Neuronal stem cell (in vitro differentiated cells): ENCODE data around the gene C4BPA.

ENCODE experiments used
- DNase-seq: peaks from one replicate; pipeline ENCODE4 v3.0.0-alpha.2; 2013; ENCODE audit warnings: low spot score
- H2AFZ ChIP-seq: one replicate; pipeline ENCODE4 v1.6.1; 2013; ENCODE audit warnings: mild to moderate bottlenecking, low read length, inconsistent platforms
- H2AK5ac ChIP-seq: 2 replicates; pipeline ENCODE4 v1.6.1; 2013; ENCODE audit warnings: low read depth, mild to moderate bottlenecking, inconsistent platforms, low read length, moderate library complexity, mixed read lengths
- H2BK120ac ChIP-seq: 2 replicates; pipeline ENCODE4 v1.6.1; 2013; ENCODE audit warnings: low read depth, mild to moderate bottlenecking, inconsistent platforms, low read length, moderate library complexity, mixed read lengths
- H2BK12ac ChIP-seq: one replicate; pipeline ENCODE4 v1.6.1; 2013; ENCODE audit warnings: low read length, inconsistent platforms
- H2BK15ac ChIP-seq: 2 replicates; pipeline ENCODE4 v1.6.1; 2013; ENCODE audit warnings: mild to moderate bottlenecking, low read length, inconsistent platforms, mixed read lengths
- H2BK5ac ChIP-seq: one replicate; pipeline ENCODE4 v1.6.1; 2013; ENCODE audit warnings: inconsistent platforms, mild to moderate bottlenecking, low read length, moderate library complexity
- H3K14ac ChIP-seq: one replicate; pipeline ENCODE4 v1.6.1; 2013; ENCODE audit warnings: low read length, inconsistent platforms
- H3K18ac ChIP-seq: 2 replicates; pipeline ENCODE4 v1.6.1; 2013; ENCODE audit warnings: low read length, inconsistent platforms
- H3K23ac ChIP-seq: 2 replicates; pipeline ENCODE4 v1.6.1; 2013; ENCODE audit warnings: low read depth, mild to moderate bottlenecking, mixed read lengths, low read length, inconsistent platforms; ENCODE audit not compliant: poor library complexity
- H3K27ac ChIP-seq: replicated peaks from 3 replicates; pipeline ENCODE4 v1.5.1; 2013; ENCODE audit warnings: low read length, inconsistent platforms
- H3K27me3 ChIP-seq, 3 experiments: 2 replicates each; pipeline ENCODE4 v1.6.1; 2013; ENCODE audit warnings: low read length in 3 of 3, mild to moderate bottlenecking in 2 of 3, inconsistent platforms in 1 of 3, low read depth in 1 of 3, mixed read lengths in 1 of 3, moderate library complexity in 1 of 3; ENCODE audit not compliant: control insufficient read depth in 3 of 3, insufficient read depth in 3 of 3
- H3K36me3 ChIP-seq, 2 donors: replicated peaks in 1 of 2; 2 replicates each; pipeline ENCODE4 v1.6.1; 2013; ENCODE audit warnings: low read length in 2 of 2; ENCODE audit not compliant: control insufficient read depth in 2 of 2, insufficient read depth in 2 of 2
- H3K4ac ChIP-seq: 2 replicates; pipeline ENCODE4 v1.6.1; 2013; ENCODE audit warnings: inconsistent platforms, mild to moderate bottlenecking, low read length, moderate library complexity
- H3K4me1 ChIP-seq, 2 donors: 1 replicate in 1 of 2; 2 replicates in 1 of 2; pipeline ENCODE4 v1.6.1; 2013; ENCODE audit warnings: low read length in 2 of 2, low read depth in 1 of 2; ENCODE audit not compliant: control insufficient read depth in 2 of 2, insufficient read depth in 1 of 2
- H3K4me2 ChIP-seq: one replicate; pipeline ENCODE4 v1.6.1; 2013; ENCODE audit warnings: mild to moderate bottlenecking, low read length, inconsistent platforms; ENCODE audit not compliant: insufficient read depth, poor library complexity, severe bottlenecking
- H3K4me3 ChIP-seq, 2 donors: 2 replicates each; pipeline ENCODE4 v1.5.1; 2013; ENCODE audit warnings: low read length in 2 of 2, mild to moderate bottlenecking in 2 of 2, inconsistent platforms in 1 of 2, moderate library complexity in 1 of 2
- H3K79me1 ChIP-seq: one replicate; pipeline ENCODE4 v1.6.1; 2013; ENCODE audit warnings: low read depth, mild to moderate bottlenecking, inconsistent platforms, low read length, moderate library complexity
- H3K9ac ChIP-seq: one replicate; pipeline ENCODE4 v1.6.1; 2013; ENCODE audit warnings: mild to moderate bottlenecking, low read depth, low read length, inconsistent platforms; ENCODE audit not compliant: poor library complexity
- H3K9me3 ChIP-seq, 2 donors: replicated peaks in 1 of 2; 2 replicates each; pipeline versions ENCODE3 to v1.6.1; 2013; ENCODE audit warnings: low read length in 2 of 2, mild to moderate bottlenecking in 2 of 2, inconsistent platforms in 1 of 2, low read depth in 1 of 2, mixed read lengths in 1 of 2, moderate library complexity in 1 of 2; ENCODE audit not compliant: control insufficient read depth in 2 of 2, insufficient read depth in 1 of 2
- H4K8ac ChIP-seq: one replicate; pipeline ENCODE4 v1.6.1; 2013; ENCODE audit warnings: low read depth, mild to moderate bottlenecking, inconsistent platforms, low read length, moderate library complexity
- H4K91ac ChIP-seq: one replicate; pipeline ENCODE4 v1.6.1; 2013; ENCODE audit warnings: low read length, low read depth, mild to moderate bottlenecking, inconsistent platforms; ENCODE audit not compliant: poor library complexity
- WGBS, 2 donors: extraction: QIAGEN DNeasy Blood & Tissue Kit; methylation state at CpG; one replicate each; pipeline ENCODE4 v1.1.7; 2013; ENCODE audit warnings: missing lambda C conversion rate in 2 of 2, mixed read lengths in 1 of 2; ENCODE audit not compliant: insufficient read length in 2 of 2, insufficient replicate concordance in 1 of 2; ENCODE audit errors: extremely low coverage in 2 of 2; 5-methylcytosine and 5-hydroxymethylcytosine counted together

The C4BPA gene

DNA sequence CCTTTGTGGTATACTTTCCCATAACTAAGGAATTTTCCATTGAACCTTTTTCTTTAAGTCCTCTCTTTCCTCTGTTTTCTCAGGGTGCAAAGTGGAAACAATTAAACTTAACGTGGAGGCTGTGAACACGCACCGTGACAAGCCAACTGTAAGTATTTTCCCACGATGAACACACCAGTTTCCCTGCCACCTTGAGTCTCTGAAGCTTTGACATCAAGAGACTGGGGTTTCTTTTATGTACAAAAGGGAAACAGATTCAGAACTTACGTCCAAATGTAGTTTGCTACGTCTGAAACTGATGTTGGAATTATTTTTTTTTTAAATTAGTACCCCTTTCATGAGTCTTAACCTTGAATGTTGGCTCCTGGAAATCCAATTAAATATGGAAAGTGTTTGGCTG, 32.6 kb upstream of the C4BPA start:
- Histone ChIP-seq H3K14ac (no peak overlapping the region), H4K91ac (no peak overlapping the region), H2BK15ac (no peak overlapping the region), H3K27me3 (no peaks in the 10 kb centered on the region), H2AFZ (no peak overlapping the region), H3K27ac (no peak overlapping the region), H3K23ac (no peak overlapping the region), H3K18ac (no peak overlapping the region), H3K4me1 (no peaks in the 10 kb centered on the region), H3K36me3 (peaks cover 0 to 6% of the 10 kb centered on the region in 2 donors), H3K4me2 (no peak overlapping the region), H2BK12ac (no peak overlapping the region), H3K9me3 (no peaks in the 10 kb centered on the region), H3K4ac (no peak overlapping the region), H2BK120ac (no peak overlapping the region), H3K79me1 (no peaks in the 10 kb centered on the region), H3K9ac (no peak overlapping the region), H2BK5ac (no peak overlapping the region), H4K8ac (no peak overlapping the region), H3K4me3 (no peak overlapping the region), H2AK5ac (no peak overlapping the region)
- no CpG with 5 or more reads among the region's 6 CpGs for WGBS, 2 donors
- no peak for DNase-seq

DNA sequence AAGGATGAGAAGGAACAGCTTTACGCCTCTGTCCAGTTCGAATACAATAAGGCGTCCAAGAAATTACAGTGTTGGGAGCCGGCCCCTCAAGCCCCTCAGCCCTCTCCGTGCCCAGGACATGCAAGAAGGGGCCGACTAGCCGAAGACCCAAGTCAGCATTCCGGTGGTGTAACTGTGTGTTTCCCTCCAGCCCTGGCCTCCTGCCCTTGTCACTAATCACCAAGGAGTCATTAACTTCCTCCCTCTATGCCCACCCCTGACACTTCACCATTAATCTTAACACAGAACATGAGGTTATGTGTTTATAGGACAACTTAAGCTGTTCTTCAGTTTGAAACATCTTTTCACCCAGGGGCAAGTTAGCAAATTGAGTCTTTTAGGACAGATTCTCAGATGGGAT, 31.8 kb upstream of the C4BPA start:
- H3K18ac ChIP-seq, result no peak overlapping the region
- no peak overlapping the region for H3K4me3 ChIP-seq
- no peak for DNase-seq
- no peaks in the 10 kb centered on the region for H3K4me1 ChIP-seq
- H3K27me3 ChIP-seq, result no peaks in the 10 kb centered on the region
- H2BK12ac ChIP-seq, result no peak overlapping the region
- H2BK5ac ChIP-seq, result no peak overlapping the region
- no peak overlapping the region for H3K27ac ChIP-seq
- H2AK5ac ChIP-seq, result no peak overlapping the region
- no peak overlapping the region for H2AFZ ChIP-seq
- H3K9me3 ChIP-seq, result no peaks in the 10 kb centered on the region
- H3K23ac ChIP-seq, result no peak overlapping the region
- no peak overlapping the region for H3K14ac ChIP-seq
- no peak overlapping the region for H4K91ac ChIP-seq
- H3K79me1 ChIP-seq, result no peaks in the 10 kb centered on the region
- no peak overlapping the region for H3K9ac ChIP-seq
- no peak overlapping the region for H3K4ac ChIP-seq
- H4K8ac ChIP-seq, result no peak overlapping the region
- H2BK15ac ChIP-seq, result no peak overlapping the region
- no peak overlapping the region for H3K4me2 ChIP-seq
- no CpG with 5 or more reads among the region's 8 CpGs for WGBS, 2 donors
- no peak overlapping the region for H2BK120ac ChIP-seq
- peaks cover 0 to 6% of the 10 kb centered on the region in 2 donors for H3K36me3 ChIP-seq

DNA sequence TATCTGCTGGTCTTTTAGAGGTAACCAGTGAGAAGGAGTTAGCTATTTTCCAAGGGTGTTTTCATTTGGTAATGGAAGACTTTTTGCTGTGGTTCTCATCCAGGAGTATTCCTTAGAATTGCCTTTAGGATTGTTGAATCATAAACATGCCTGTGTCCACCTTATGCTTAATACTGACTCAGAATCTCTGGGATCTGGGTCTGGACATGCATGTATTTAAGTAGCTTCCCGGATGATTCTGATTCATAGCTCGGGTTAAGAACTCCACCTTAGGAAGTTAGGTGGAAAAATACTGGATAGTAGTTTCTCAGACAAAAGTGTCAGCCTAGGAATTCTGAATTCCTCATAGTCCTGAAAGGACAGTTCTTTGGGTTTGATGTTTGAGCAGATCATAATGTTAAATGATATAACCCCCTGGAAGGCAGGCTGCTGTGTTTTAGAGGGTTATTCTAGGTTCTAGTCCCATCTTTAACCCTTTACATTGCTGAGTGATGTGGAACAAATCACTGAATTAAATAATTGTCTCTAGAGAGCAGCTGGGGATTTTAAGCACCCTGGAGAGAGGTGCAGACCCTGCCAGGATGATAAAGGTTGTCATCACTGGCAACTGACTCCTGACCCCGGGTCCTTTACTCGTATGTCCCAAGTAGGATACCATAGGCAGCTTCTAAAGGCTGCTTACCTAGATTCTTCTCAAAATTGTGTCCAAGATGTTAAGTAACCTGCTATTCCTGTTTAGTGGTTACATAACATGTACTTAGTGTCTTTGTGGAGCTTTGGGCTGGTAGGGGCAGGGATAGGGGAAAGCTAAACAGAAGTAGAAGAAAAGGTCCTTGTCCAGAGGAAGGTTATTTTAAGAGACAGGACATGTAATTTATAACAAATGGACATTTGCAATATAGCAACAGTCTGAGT, 29.9 kb upstream of the C4BPA start:
- no peaks in the 10 kb centered on the region for H3K27me3 ChIP-seq
- H4K91ac ChIP-seq, result no peak overlapping the region
- no peak overlapping the region for H3K9ac ChIP-seq
- no peak overlapping the region for H3K18ac ChIP-seq
- H3K4me3 ChIP-seq, result no peak overlapping the region
- H3K4me2 ChIP-seq, result no peak overlapping the region
- H2BK5ac ChIP-seq, result no peak overlapping the region
- H3K36me3 ChIP-seq, result peaks cover 0 to 3% of the 10 kb centered on the region in 2 donors
- H3K23ac ChIP-seq, result no peak overlapping the region
- H2BK12ac ChIP-seq, result no peak overlapping the region
- WGBS, 2 donors, result no CpG with 5 or more reads among the region's 4 CpGs
- no peak overlapping the region for H2AFZ ChIP-seq
- H2BK120ac ChIP-seq, result no peak overlapping the region
- H2AK5ac ChIP-seq, result no peak overlapping the region
- no peaks in the 10 kb centered on the region for H3K79me1 ChIP-seq
- DNase-seq, result no peak
- no peak overlapping the region for H3K4ac ChIP-seq
- H2BK15ac ChIP-seq, result no peak overlapping the region
- no peaks in the 10 kb centered on the region for H3K9me3 ChIP-seq
- H3K4me1 ChIP-seq, result no peaks in the 10 kb centered on the region
- no peak overlapping the region for H3K27ac ChIP-seq
- H4K8ac ChIP-seq, result no peak overlapping the region
- H3K14ac ChIP-seq, result no peak overlapping the region

DNA sequence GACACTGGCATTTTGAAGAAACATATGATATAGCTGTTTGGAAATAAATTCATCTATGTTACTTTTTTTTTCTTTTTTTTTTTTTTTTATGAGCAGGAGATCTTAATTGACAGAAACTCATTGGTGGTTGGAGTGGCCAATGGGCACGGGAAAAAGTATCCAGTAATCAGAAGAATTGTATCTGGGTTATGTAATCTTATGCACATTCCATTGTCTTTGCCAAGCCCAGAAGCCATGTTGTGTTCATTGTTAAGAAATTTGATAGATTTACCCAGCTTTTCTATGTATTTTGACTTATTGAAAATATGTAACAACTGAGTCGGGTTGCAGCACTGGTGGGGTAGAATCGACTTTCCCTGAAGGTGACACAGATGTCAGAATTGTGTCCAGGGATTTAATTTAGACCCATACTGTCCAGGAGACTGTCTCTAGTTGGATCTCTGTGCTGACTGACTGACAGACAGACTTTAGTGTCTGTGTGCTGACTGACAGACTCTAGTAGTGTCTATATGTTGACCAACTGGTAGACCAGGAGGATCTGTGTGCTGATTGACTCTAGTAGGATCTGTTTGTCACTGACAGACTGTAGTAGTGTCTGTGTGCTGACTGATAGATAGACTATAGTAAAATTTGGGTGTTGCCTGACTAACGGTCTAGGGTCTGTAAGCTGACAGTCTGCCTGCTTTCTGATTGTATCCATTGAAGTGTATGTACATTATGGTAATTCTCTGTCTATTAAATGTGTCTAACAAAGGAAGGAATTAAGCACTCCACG, 27.7 kb upstream of the C4BPA start:
- Histone ChIP-seq H2AFZ (no peak overlapping the region), H3K4ac (no peak overlapping the region), H3K27me3 (no peaks in the 10 kb centered on the region), H2BK15ac (no peak overlapping the region), H3K18ac (no peak overlapping the region), H3K4me3 (no peak overlapping the region), H3K9ac (no peak overlapping the region), H3K23ac (no peak overlapping the region), H3K36me3 (peaks cover 0 to 2% of the 10 kb centered on the region in 2 donors), H4K91ac (no peak overlapping the region), H3K79me1 (no peaks in the 10 kb centered on the region), H2AK5ac (no peak overlapping the region), H2BK12ac (no peak overlapping the region), H4K8ac (no peak overlapping the region), H3K4me2 (no peak overlapping the region), H3K4me1 (no peaks in the 10 kb centered on the region), H3K9me3 (no peaks in the 10 kb centered on the region), H2BK5ac (no peak overlapping the region), H3K27ac (no peak overlapping the region), H3K14ac (no peak overlapping the region), H2BK120ac (no peak overlapping the region)
- DNase-seq, result no peak
- WGBS, 2 donors, result no CpG with 5 or more reads among the region's 5 CpGs
